Body of pancreas (tissue), 4 donors: ENCODE measurements around the gene RAD21L1. TPM values are rescaled to one million over a fixed set of nuclear protein-coding genes. Genes with fewer than 3 reads are reported as not detected.

Experiments
- ATAC-seq: fragments of 150-250 bp; one replicate; pipeline ENCODE4 v1.9.1; 2016
- DNase-seq, 4 donors: peaks; one replicate each; pipeline ENCODE4 v3.0.0-alpha.2; 2019
- H3K27ac ChIP-seq, 4 donors: fragments of 200-600 bp; sonication (generic); 1 replicate in 3 of 4; 2 replicates in 1 of 4; pipeline versions ENCODE4 v1.5.1 to v1.6.1; 2016 to 2019; ENCODE audit warnings: mild to moderate bottlenecking in 1 of 4, mixed read lengths in 1 of 4, moderate library complexity in 1 of 4
- H3K27me3 ChIP-seq, 2 donors: fragments of 200-600 bp; sonication (generic); one replicate each; pipeline ENCODE4 v1.6.0; 2016; ENCODE audit warnings: mild to moderate bottlenecking in 1 of 2
- H3K36me3 ChIP-seq, 2 donors: fragments of 200-600 bp; sonication (generic); replicated peaks in 1 of 2; 2 replicates each; pipeline ENCODE4 v1.5.1; 2016; ENCODE audit warnings: low read depth in 2 of 2; ENCODE audit not compliant: insufficient read depth in 1 of 2
- H3K4me1 ChIP-seq: fragments of 200-600 bp; sonication (generic); one replicate; pipeline ENCODE4 v1.6.0; 2016
- H3K4me3 ChIP-seq, 2 donors: fragments of 200-600 bp; sonication (generic); 1 replicate in 1 of 2; 2 replicates in 1 of 2; pipeline ENCODE4 v1.5.1; 2016 to 2019
- H3K9me3 ChIP-seq, 3 donors: fragments of 200-600 bp; sonication (generic); 1 replicate in 2 of 3; 2 replicates in 1 of 3; pipeline ENCODE4 v1.5.1; 2016
- POLR2A ChIP-seq, 3 donors: fragments of 450-650 bp; IDR thresholded peaks; one replicate each; pipeline ENCODE4 v1.6.1; 2016; ENCODE audit warnings: antibody characterized with exemption in 3 of 3, mild to moderate bottlenecking in 2 of 3
- WGBS, 2 donors: methylation state at CpG; one replicate each; pipeline ENCODE4 v1.1.5; 2017; 5-methylcytosine and 5-hydroxymethylcytosine counted together
- intact Hi-C: fragments of 100-400 bp; cut with DNase I; formaldehyde crosslinking; loops from one replicate; pipeline ENCODE4 v1.15.1; 2023
- total RNA-seq, 2 donors: library from RNA; depleted of rRNA; stranded (reverse); fragments of >200 nt; gene quantifications; one replicate each; pipeline ENCODE4 v1.1.0, GENCODE V29; 2016
- TF ChIP-seq, protein P1 (sequence below), 7 experiments: fragments of 450-650 bp in 4 of 7; fragments of 200-600 bp in 3 of 7; sonication (generic) in 3 of 7; IDR thresholded peaks; one replicate each; pipeline ENCODE4 v1.5.1; 2016 to 2019; ENCODE audit warnings: antibody characterized with exemption in 7 of 7

RAD21L1 gene
- total RNA-seq, 2 donors from 2014 or later, result not detected

DNA sequence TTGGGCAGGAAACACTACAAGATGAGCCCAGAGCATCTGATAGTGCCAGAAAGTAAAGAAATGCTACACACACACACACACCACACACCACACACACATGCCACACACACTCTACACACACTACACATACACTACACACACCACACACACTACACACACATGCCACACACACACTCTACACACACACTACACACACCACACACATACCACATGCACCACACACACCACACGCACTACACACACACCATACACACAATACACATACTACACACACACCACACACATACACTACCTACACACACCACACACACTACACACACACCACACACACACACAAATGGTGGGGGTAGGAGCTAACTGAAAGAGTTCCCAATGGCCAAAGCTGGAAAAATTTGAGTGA lies 37.5 kb upstream of the RAD21L1 start:
- DNase-seq (no peak), ATAC-seq (no peak)
- Histone ChIP-seq H3K4me3 (no peak overlapping the region), H3K27me3 (no peaks in the 10 kb centered on the region), H3K36me3 (no peaks in the 10 kb centered on the region), H3K4me1 (peaks cover 13% of the 10 kb centered on the region), H3K27ac (no peak overlapping the region), H3K9me3 (no peaks in the 10 kb centered on the region)
- WGBS, 2 donors, result 80 to 88% methylated on average over 1 of the region's 1 CpG
- no peak for TF ChIP-seq POLR2A (IDR thresholded peaks at IDR 0.05)
- TF ChIP-seq, protein P1, sequence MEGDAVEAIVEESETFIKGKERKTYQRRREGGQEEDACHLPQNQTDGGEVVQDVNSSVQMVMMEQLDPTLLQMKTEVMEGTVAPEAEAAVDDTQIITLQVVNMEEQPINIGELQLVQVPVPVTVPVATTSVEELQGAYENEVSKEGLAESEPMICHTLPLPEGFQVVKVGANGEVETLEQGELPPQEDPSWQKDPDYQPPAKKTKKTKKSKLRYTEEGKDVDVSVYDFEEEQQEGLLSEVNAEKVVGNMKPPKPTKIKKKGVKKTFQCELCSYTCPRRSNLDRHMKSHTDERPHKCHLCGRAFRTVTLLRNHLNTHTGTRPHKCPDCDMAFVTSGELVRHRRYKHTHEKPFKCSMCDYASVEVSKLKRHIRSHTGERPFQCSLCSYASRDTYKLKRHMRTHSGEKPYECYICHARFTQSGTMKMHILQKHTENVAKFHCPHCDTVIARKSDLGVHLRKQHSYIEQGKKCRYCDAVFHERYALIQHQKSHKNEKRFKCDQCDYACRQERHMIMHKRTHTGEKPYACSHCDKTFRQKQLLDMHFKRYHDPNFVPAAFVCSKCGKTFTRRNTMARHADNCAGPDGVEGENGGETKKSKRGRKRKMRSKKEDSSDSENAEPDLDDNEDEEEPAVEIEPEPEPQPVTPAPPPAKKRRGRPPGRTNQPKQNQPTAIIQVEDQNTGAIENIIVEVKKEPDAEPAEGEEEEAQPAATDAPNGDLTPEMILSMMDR (IDR thresholded peaks at IDR 0.05), result no peak
- intact Hi-C loops, result no loop called here

DNA sequence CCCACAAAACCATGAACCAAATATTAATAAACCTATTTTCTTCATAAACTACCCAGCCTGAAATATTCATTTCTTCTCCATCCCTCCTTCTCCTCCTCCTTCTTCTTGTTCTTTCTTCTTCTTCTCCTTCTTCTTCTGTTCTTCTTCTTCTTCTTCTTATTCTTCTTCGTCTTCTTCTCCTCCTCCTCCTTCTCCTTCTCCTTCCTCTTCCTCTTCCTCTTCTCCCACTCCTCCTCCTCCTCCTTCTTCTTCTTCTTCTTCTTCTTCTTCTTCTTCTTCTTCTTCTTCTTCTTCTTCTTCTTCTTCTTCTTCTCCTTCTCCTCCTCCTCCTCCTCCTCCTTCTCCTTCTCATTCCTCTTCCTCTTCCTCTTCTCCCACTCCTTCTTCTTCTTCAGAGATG lies 36.0 kb upstream of the RAD21L1 start:
- intact Hi-C loops, result no loop called here
- ATAC-seq, result no peak
- Histone ChIP-seq H3K9me3 (no peaks in the 10 kb centered on the region), H3K27me3 (no peaks in the 10 kb centered on the region), H3K4me3 (no peak overlapping the region), H3K4me1 (peaks cover 8% of the 10 kb centered on the region), H3K36me3 (no peaks in the 10 kb centered on the region), H3K27ac (no peak overlapping the region)
- TF ChIP-seq, protein P1 (IDR thresholded peaks at IDR 0.05), result no peak
- no peak for TF ChIP-seq POLR2A (IDR thresholded peaks at IDR 0.05)
- 32 to 71% methylated on average over 1 of the region's 1 CpG for WGBS, 2 donors
- DNase-seq, result no peak

DNA sequence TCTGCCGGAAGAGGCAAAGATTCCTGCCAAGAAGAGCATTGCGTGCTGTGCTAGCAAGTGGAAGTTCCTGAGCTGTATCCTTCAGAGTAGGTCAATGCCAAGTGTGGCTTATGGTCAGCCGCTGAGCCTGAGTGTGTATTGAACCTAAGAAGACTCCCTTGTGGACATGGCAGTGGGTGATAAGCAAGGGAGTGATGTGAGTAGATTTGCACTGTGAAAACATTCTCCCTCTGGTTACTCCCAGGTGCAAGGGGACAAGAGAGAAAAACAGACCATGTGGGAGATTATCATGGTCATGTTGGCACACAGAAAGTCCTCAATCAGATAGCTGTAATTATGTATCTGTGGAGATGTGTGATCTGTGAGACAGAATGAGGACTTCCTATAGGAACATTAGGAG lies 35.0 kb upstream of the RAD21L1 start:
- no peak overlapping the region for H3K27ac ChIP-seq
- whole genome bisulfite sequencing, 2 donors, result 73 to 84% methylated on average over 3 of the region's 3 CpGs
- H3K36me3 ChIP-seq, result no peaks in the 10 kb centered on the region
- H3K9me3 ChIP-seq, result no peaks in the 10 kb centered on the region
- TF ChIP-seq, protein P1 (IDR thresholded peaks at IDR 0.05), result no peak
- no peak for TF ChIP-seq POLR2A (IDR thresholded peaks at IDR 0.05)
- intact Hi-C loops, result no loop called here
- no peak overlapping the region for H3K4me3 ChIP-seq
- DNase-seq, result no peak
- no peaks in the 10 kb centered on the region for H3K27me3 ChIP-seq
- no peak for ATAC-seq
- peaks cover 3% of the 10 kb centered on the region for H3K4me1 ChIP-seq

DNA sequence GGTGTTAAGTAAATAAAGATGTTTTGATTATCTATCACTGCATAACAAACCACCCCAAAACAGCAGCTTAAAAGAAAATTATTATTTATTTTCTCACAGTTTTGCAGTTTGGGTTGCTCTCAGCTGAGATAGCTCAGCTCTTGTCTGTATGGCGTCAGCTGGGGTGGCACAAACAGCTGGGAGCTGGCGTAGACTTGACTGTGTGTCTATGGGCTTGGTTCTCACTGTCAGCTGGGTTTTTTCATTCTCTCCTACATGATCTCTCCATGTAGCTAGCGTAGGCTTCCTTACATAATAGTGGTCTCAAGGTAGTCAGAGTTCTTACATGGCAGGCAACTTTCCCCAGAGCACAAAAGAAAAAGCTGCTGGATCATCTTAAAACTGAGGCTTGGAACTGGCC lies 34.5 kb upstream of the RAD21L1 start:
- DNase-seq (no peak), ATAC-seq (no peak)
- Histone ChIP-seq H3K4me3 (no peak overlapping the region), H3K36me3 (no peaks in the 10 kb centered on the region), H3K27me3 (no peaks in the 10 kb centered on the region), H3K9me3 (no peaks in the 10 kb centered on the region), H3K4me1 (no peaks in the 10 kb centered on the region), H3K27ac (no peak overlapping the region)
- 76 to 77% methylated on average over 3 of the region's 3 CpGs for WGBS, 2 donors
- no peak for TF ChIP-seq POLR2A (IDR thresholded peaks at IDR 0.05)
- TF ChIP-seq, protein P1 (IDR thresholded peaks at IDR 0.05), result no peak
- intact Hi-C loops, result no loop called here

DNA sequence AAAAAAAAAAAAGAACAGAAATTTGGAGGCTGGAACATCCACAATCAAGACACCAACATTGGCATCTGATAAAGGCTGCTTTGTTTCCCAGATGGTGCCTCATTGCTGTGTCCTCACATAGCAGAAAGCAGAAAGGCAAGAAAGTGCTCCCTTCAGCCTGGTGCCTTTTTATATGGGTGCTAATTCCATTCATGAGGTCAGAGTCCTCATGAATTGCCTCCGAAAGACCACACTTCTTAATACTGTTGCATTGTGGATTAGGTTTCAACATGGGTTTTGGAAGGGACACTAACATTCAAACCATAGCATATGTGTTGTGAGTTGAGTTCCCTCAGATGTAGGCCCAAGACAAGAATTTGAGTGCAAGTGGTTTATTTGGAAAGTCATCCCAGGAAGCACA lies 30.6 kb upstream of the RAD21L1 start:
- intact Hi-C loops, result no loop called here
- H3K27ac ChIP-seq, result no peak overlapping the region
- H3K9me3 ChIP-seq, result no peaks in the 10 kb centered on the region
- no peaks in the 10 kb centered on the region for H3K36me3 ChIP-seq
- 67 to 79% methylated on average over 1 of the region's 1 CpG for WGBS, 2 donors
- no peak for DNase-seq
- no peak for TF ChIP-seq POLR2A (IDR thresholded peaks at IDR 0.05)
- TF ChIP-seq, protein P1 (IDR thresholded peaks at IDR 0.05), result no peak
- H3K27me3 ChIP-seq, result no peaks in the 10 kb centered on the region
- no peak overlapping the region for H3K4me3 ChIP-seq
- ATAC-seq, result no peak
- no peaks in the 10 kb centered on the region for H3K4me1 ChIP-seq
